HL-60 (cell line): Measurements from ENCODE around the gene MOK.

ENCODE experiments used
- DNase-seq, 2 experiments: peaks; one replicate each; pipeline ENCODE4 v3.0.0-alpha.2; 2010 to 2020; ENCODE audit warnings: low read depth in 1 of 2, low spot score in 1 of 2
- H3K27ac ChIP-seq: fragments of 250-450 bp; sonication (Bioruptor Pico); replicated peaks from 2 replicates; pipeline ENCODE4 v1.5.1; 2020; ENCODE audit warnings: mild to moderate bottlenecking, moderate library complexity
- H3K27me3 ChIP-seq: fragments of 250-450 bp; sonication (Bioruptor Pico); 2 replicates; pipeline ENCODE4 v1.5.1; 2021; ENCODE audit warnings: mild to moderate bottlenecking, moderate library complexity; ENCODE audit not compliant: insufficient read depth, poor library complexity, severe bottlenecking
- H3K4me3 ChIP-seq: replicated peaks from 2 replicates; pipeline ENCODE4 v1.5.1; 2011; ENCODE audit warnings: mild to moderate bottlenecking, control low read depth, low read length; ENCODE audit not compliant: insufficient read depth
- CTCF ChIP-seq: IDR thresholded peaks from one replicate; pipeline ENCODE4 v1.5.1; 2011; ENCODE audit warnings: low read length, control low read depth, inconsistent platforms; ENCODE audit not compliant: insufficient read depth
- GABPA ChIP-seq: IDR thresholded peaks from 2 replicates; pipeline ENCODE4 v1.6.1; 2012; ENCODE audit warnings: low read depth
- POLR2AphosphoS5 ChIP-seq: IDR thresholded peaks from 2 replicates; pipeline ENCODE4 v1.6.1; 2012; ENCODE audit warnings: low read depth
- REST ChIP-seq: IDR thresholded peaks from 2 replicates; pipeline ENCODE4 v1.6.1; 2012; ENCODE audit warnings: low read depth; ENCODE audit not compliant: insufficient replicate concordance
- SPI1 ChIP-seq: IDR thresholded peaks from 2 replicates; pipeline ENCODE4 v1.6.1; 2012; ENCODE audit warnings: low read depth, mild to moderate bottlenecking, borderline replicate concordance

The MOK gene

GRCh38 chr14:102184316-102185035, 120.5 kb downstream of the MOK start:
- Histone ChIP-seq H3K27ac (no peak overlapping the region), H3K4me3 (no peak overlapping the region), H3K27me3 (no peaks in the 10 kb centered on the region)
- DNase-seq = no peak
- TF ChIP-seq REST (no peak), CTCF (no peak), POLR2AphosphoS5 (no peak), SPI1 (no peak), GABPA (no peak)

GRCh38 chr14:102183886-102184285, 121.1 kb downstream of the MOK start:
- H3K27me3 ChIP-seq = no peaks in the 10 kb centered on the region
- no peak overlapping the region for H3K27ac ChIP-seq
- no peak for DNase-seq
- TF ChIP-seq CTCF = no peak
- TF ChIP-seq POLR2AphosphoS5 = no peak
- TF ChIP-seq SPI1 = no peak
- TF ChIP-seq GABPA = no peak
- no peak for TF ChIP-seq REST
- no peak overlapping the region for H3K4me3 ChIP-seq

- TF ChIP-seq REST (no peak), POLR2AphosphoS5 (no peak), GABPA (no peak)
- no peak for DNase-seq
- no peak overlapping the region for H3K4me3 ChIP-seq
- H3K27ac ChIP-seq = no peak overlapping the region
- H3K27me3 ChIP-seq = no peaks in the 10 kb centered on the region
Measured at GRCh38 chr14:102182936-102183619, 121.9 kb downstream of the MOK start.
